DOHH2 (cell line): Measurements from ENCODE around the gene TTYH2.

ENCODE experiments used
- CTCF ChIP-seq: fragments of 200-600 bp; sonication (generic); IDR thresholded peaks from one replicate; pipeline ENCODE4 v1.5.1; 2014; ENCODE audit warnings: antibody characterized with exemption, mild to moderate bottlenecking, low read depth, low read length; ENCODE audit not compliant: poor library complexity, severe bottlenecking
- EZH2phosphoT487 ChIP-seq: fragments of 200-600 bp; sonication (generic); IDR thresholded peaks from 2 replicates; pipeline ENCODE4 v1.6.1; 2017; ENCODE audit warnings: borderline replicate concordance, mild to moderate bottlenecking, antibody characterized with exemption, low read length, moderate library complexity, mixed read lengths

GRCh38 chr17:74271901-74272561 lies 58.7 kb downstream of the TTYH2 start:
- TF ChIP-seq CTCF (no peak), EZH2phosphoT487 (no peak)
